ENCODE measurements around the gene ALG9. TPM values are rescaled to one million over a fixed set of nuclear protein-coding genes. Genes with fewer than 3 reads are reported as not detected.

The ALG9 gene
- total RNA-seq, 1 donor from 2014 or later = 44.0 TPM

- peaks cover 16% of the 10 kb centered on the region for H3K36me3 Mint-ChIP-seq
- TF ChIP-seq CTCF (conservative IDR thresholded peaks at IDR 0.05) = no peak
- H3K27me3 Mint-ChIP-seq = no peaks in the 10 kb centered on the region
- DNase-seq (ENCODE audit: extremely low spot score, unreplicated experiment) = no peak
- no peak overlapping the region for H3K27ac Mint-ChIP-seq
- H3K9me3 Mint-ChIP-seq = no peaks in the 10 kb centered on the region
- H3K4me1 Mint-ChIP-seq (ENCODE audit: unreplicated experiment) = peaks cover 8% of the 10 kb centered on the region
- no peak overlapping the region for H3K4me3 Mint-ChIP-seq
Observed at GRCh38 chr11:111840143-111840542, 31.2 kb downstream of the ALG9 start.

- no peak for TF ChIP-seq CTCF (conservative IDR thresholded peaks at IDR 0.05)
- Mint-ChIP-seq H3K36me3 (peaks cover 24% of the 10 kb centered on the region), H3K4me1 (ENCODE audit: unreplicated experiment) (peaks cover 18% of the 10 kb centered on the region), H3K27me3 (no peaks in the 10 kb centered on the region), H3K9me3 (no peaks in the 10 kb centered on the region), H3K4me3 (no peak overlapping the region), H3K27ac (no peak overlapping the region)
- no peak for DNase-seq (ENCODE audit: extremely low spot score, unreplicated experiment)
Observed at GRCh38 chr11:111838054-111838453, 33.3 kb downstream of the ALG9 start.

- H3K27me3 Mint-ChIP-seq = no peaks in the 10 kb centered on the region
- no peak overlapping the region for H3K27ac Mint-ChIP-seq
- no peaks in the 10 kb centered on the region for H3K9me3 Mint-ChIP-seq
- TF ChIP-seq CTCF (conservative IDR thresholded peaks at IDR 0.05) = no peak
- no peak for DNase-seq (ENCODE audit: extremely low spot score, unreplicated experiment)
- H3K4me3 Mint-ChIP-seq = no peak overlapping the region
- peaks cover 18% of the 10 kb centered on the region for H3K4me1 Mint-ChIP-seq (ENCODE audit: unreplicated experiment)
- peaks cover 24% of the 10 kb centered on the region for H3K36me3 Mint-ChIP-seq
Observed at GRCh38 chr11:111837366-111837891, 34.0 kb downstream of the ALG9 start.

GRCh38 chr11:111836721-111837120 lies 34.7 kb downstream of the ALG9 start:
- peaks cover 18% of the 10 kb centered on the region for H3K4me1 Mint-ChIP-seq (ENCODE audit: unreplicated experiment)
- H3K36me3 Mint-ChIP-seq = peaks cover 25% of the 10 kb centered on the region
- no peak for DNase-seq (ENCODE audit: extremely low spot score, unreplicated experiment)
- no peak overlapping the region for H3K27ac Mint-ChIP-seq
- TF ChIP-seq CTCF (conservative IDR thresholded peaks at IDR 0.05) = no peak
- H3K9me3 Mint-ChIP-seq = no peaks in the 10 kb centered on the region
- H3K4me3 Mint-ChIP-seq = no peak overlapping the region
- no peaks in the 10 kb centered on the region for H3K27me3 Mint-ChIP-seq

GRCh38 chr11:111836162-111836561 lies 35.2 kb downstream of the ALG9 start:
- Mint-ChIP-seq H3K9me3 (no peaks in the 10 kb centered on the region), H3K36me3 (peaks cover 29% of the 10 kb centered on the region), H3K4me3 (no peak overlapping the region), H3K4me1 (ENCODE audit: unreplicated experiment) (peaks cover 14% of the 10 kb centered on the region), H3K27me3 (no peaks in the 10 kb centered on the region), H3K27ac (no peak overlapping the region)
- TF ChIP-seq CTCF (conservative IDR thresholded peaks at IDR 0.05) = no peak
- no peak for DNase-seq (ENCODE audit: extremely low spot score, unreplicated experiment)

- H3K27ac Mint-ChIP-seq = no peak overlapping the region
- DNase-seq (ENCODE audit: extremely low spot score, unreplicated experiment) = no peak
- H3K9me3 Mint-ChIP-seq = no peaks in the 10 kb centered on the region
- H3K4me1 Mint-ChIP-seq (ENCODE audit: unreplicated experiment) = peaks cover 10% of the 10 kb centered on the region
- no peak overlapping the region for H3K4me3 Mint-ChIP-seq
- TF ChIP-seq CTCF (conservative IDR thresholded peaks at IDR 0.05) = no peak
- H3K36me3 Mint-ChIP-seq = peaks cover 29% of the 10 kb centered on the region
- no peaks in the 10 kb centered on the region for H3K27me3 Mint-ChIP-seq
Observed at GRCh38 chr11:111835665-111836064, 35.7 kb downstream of the ALG9 start.

All from type B pancreatic cell (in vitro differentiated cells).